ENCODE results near the gene MAIP1. TPM values are rescaled to one million over a fixed set of nuclear protein-coding genes. Genes with fewer than 3 reads are reported as not detected.

MAIP1 gene
- total and polyA plus RNA-seq, 11 donors, result 9.4 to 38.5 (median 22.8) TPM

DNA sequence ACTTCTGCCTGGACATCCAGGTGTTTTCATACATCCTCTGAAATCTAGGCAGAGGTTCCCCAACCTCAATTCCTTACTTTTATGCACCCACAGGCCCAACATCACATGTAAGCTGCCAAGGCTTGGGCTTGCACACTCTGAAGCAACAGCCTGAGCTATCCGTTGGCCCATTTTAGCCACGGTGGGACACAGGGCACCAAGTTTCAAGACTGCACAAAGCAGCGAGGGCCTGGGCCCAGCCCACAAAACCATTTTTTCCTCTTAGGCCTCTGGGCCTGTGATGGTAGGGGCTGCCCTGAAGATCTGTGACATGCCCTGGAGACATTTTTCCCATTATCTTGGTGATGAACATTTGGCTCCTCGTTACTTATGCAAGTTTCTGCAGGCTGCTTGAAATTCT, 38.4 kb upstream of the MAIP1 start:
- Histone ChIP-seq H3K9me3 (peaks cover 0 to 7% (median 0%) of the 10 kb centered on the region in 12 donors), H3K4me1 (peaks cover 0 to 22% (median 16%) of the 10 kb centered on the region in 12 donors), H3K36me3 (peaks cover 0 to 32% (median 17%) of the 10 kb centered on the region in 9 donors), H3K4me3 (no peak overlapping the region), H3K27ac (no peak overlapping the region), H3K27me3 (no peaks in the 10 kb centered on the region)
- ATAC-seq (no peak), DNase-seq (no peak)
- intact Hi-C loops (cut with DNase I), result no loop called here
- WGBS, 4 donors, result 83 to 98% (median 92%) methylated on average over 4 of the region's 4 CpGs
- no peak for TF ChIP-seq POLR2A (IDR thresholded peaks at IDR 0.05)
- TF ChIP-seq, protein P1, sequence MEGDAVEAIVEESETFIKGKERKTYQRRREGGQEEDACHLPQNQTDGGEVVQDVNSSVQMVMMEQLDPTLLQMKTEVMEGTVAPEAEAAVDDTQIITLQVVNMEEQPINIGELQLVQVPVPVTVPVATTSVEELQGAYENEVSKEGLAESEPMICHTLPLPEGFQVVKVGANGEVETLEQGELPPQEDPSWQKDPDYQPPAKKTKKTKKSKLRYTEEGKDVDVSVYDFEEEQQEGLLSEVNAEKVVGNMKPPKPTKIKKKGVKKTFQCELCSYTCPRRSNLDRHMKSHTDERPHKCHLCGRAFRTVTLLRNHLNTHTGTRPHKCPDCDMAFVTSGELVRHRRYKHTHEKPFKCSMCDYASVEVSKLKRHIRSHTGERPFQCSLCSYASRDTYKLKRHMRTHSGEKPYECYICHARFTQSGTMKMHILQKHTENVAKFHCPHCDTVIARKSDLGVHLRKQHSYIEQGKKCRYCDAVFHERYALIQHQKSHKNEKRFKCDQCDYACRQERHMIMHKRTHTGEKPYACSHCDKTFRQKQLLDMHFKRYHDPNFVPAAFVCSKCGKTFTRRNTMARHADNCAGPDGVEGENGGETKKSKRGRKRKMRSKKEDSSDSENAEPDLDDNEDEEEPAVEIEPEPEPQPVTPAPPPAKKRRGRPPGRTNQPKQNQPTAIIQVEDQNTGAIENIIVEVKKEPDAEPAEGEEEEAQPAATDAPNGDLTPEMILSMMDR (IDR thresholded peaks at IDR 0.05), result no peak

DNA sequence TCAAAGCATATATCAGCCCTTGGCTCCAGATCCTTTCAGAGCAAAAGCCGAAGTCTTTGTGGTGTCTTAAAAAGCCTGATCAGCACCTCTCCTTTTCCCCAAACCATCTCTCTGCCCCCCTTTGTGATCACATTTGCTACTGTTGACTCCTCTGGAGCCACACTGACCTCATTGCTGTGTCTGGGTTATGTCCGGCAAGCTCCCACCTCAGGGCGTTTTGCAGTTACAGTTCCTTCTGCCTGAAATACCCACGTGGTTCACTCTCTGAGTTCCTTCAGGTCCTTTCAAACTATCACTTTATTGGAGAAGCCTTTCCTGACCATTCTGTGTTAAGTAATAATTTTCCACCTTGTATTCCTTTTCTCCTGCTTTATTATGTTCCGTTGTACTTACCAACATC, 32.5 kb upstream of the MAIP1 start:
- DNase-seq (no peak), ATAC-seq (peak in 1 of 4 donors; percentile 63)
- Histone ChIP-seq H3K9me3 (no peaks in the 10 kb centered on the region), H3K4me3 (no peak overlapping the region), H3K4me1 (peaks cover 0 to 7% (median 0%) of the 10 kb centered on the region in 12 donors), H3K27ac (no peak overlapping the region), H3K36me3 (peaks cover 0 to 35% (median 26%) of the 10 kb centered on the region in 9 donors), H3K27me3 (no peaks in the 10 kb centered on the region)
- intact Hi-C loops (cut with DNase I), result no loop called here
- WGBS, 4 donors, result 43 to 63% (median 55%) methylated on average over 5 of the region's 5 CpGs
- no peak for TF ChIP-seq POLR2A (IDR thresholded peaks at IDR 0.05)
- TF ChIP-seq, protein P1 (IDR thresholded peaks at IDR 0.05), result no peak

DNA sequence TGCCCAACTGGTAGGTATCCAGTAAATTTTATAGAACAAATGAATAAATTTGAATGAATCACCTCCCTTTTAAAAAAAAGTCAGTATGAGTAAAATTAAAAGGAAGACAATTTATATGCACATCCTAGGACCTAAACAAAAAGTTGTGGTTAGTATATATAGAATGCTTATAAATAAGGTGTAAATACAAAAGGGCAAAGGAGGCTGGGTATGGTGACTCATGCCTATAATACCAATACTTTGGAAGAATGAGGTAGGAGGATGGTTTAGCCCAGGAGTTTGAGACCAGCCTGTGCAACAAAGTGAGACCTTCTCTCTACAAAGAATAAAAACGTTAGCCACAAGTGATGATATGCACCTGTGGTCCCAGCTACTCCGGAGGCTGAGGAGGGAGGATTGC, 31.5 kb upstream of the MAIP1 start:
- H3K27ac ChIP-seq, result no peak overlapping the region
- H3K9me3 ChIP-seq, result no peaks in the 10 kb centered on the region
- H3K27me3 ChIP-seq, result no peaks in the 10 kb centered on the region
- H3K4me3 ChIP-seq, result no peak overlapping the region
- H3K4me1 ChIP-seq, result peaks cover 0 to 7% (median 0%) of the 10 kb centered on the region in 12 donors
- DNase-seq (no peak), ATAC-seq (no peak)
- intact Hi-C loops (cut with DNase I), result no loop called here
- WGBS, 4 donors, result 63 to 81% (median 71%) methylated on average over 2 of the region's 2 CpGs
- H3K36me3 ChIP-seq, result peaks cover 0 to 33% (median 24%) of the 10 kb centered on the region in 9 donors
- TF ChIP-seq, protein P1 (IDR thresholded peaks at IDR 0.05), result no peak
- TF ChIP-seq POLR2A (IDR thresholded peaks at IDR 0.05), result no peak

DNA sequence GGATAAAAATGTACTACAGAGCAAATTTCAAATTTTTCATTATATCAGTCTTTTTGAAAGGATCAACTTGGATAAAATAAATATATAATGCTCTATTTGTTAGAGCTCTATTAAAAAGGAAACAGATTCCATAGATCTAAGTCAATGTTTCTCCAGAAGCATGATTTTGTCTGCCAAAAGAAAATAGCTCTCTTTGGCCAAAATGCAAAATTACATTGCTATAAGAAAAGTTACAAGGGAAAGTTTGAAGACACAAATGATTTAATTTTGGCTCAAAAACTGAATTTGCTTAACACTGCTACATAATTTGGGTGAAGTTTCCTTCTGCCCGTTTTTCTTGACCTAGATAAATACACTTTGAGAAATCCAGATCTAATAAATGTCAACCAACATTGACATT, 28.6 kb upstream of the MAIP1 start:
- ATAC-seq (no peak), DNase-seq (no peak)
- H3K36me3 ChIP-seq, result peaks cover 0 to 51% (median 36%) of the 10 kb centered on the region in 9 donors
- 69 to 78% (median 74%) methylated on average over 1 of the region's 1 CpG for WGBS, 4 donors
- peaks cover 0 to 7% (median 0%) of the 10 kb centered on the region in 12 donors for H3K4me1 ChIP-seq
- no peak overlapping the region for H3K4me3 ChIP-seq
- TF ChIP-seq, protein P1 (IDR thresholded peaks at IDR 0.05), result no peak
- no peak for TF ChIP-seq POLR2A (IDR thresholded peaks at IDR 0.05)
- no peaks in the 10 kb centered on the region for H3K27me3 ChIP-seq
- H3K27ac ChIP-seq, result no peak overlapping the region
- no peaks in the 10 kb centered on the region for H3K9me3 ChIP-seq
- intact Hi-C loops (cut with DNase I), result no loop called here
